ENCODE results near the gene NDUFAF2. TPM values are rescaled to one million over a fixed set of nuclear protein-coding genes. Genes with fewer than 3 reads are reported as not detected.

The NDUFAF2 gene
- total RNA-seq, 1 experiment from 2014 or later: 120 TPM

DNA sequence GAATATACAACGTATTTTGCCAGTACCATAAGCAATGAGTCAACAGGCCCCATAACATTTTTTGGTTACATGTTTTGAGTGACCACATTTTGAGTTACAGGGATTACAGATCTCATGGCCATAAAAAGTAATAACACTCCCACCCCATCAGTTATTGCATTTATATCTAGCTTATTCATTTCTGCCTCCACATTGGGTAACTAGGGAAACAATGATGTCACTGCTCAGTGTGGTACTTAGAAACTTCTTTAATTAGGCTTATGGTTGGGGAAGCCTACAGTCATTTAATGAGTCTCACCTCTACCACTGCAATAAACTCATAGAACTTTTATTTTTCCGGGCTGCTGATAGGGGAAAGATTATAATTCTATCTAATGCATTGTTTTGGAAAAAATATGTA, 257.2 kb downstream of the NDUFAF2 start:
- no peaks in the 10 kb centered on the region for H3K4me1 Mint-ChIP-seq (ENCODE audit: insufficient read depth, unreplicated experiment)
- H3K27me3 Mint-ChIP-seq (ENCODE audit: insufficient read depth, unreplicated experiment): peaks cover 10% of the 10 kb centered on the region
- intact Hi-C loops (cut with micrococcal nuclease): no loop called here
- DNase-seq (ENCODE audit: unreplicated experiment): no peak
- no TSS peak for BruUV-seq (replicated peaks)
- ChIA-PET POLR2A (no interaction called here), CTCF (interaction anchor here (0.5 to 0.7 kb wide), 2 partner anchors 19 to 485 kb away, joined by 3 read pairs; no protein-coding TSS in a partner anchor)
- H3K9me3 Mint-ChIP-seq (ENCODE audit: unreplicated experiment): peaks cover 19% of the 10 kb centered on the region
- TF ChIP-seq, protein P1, sequence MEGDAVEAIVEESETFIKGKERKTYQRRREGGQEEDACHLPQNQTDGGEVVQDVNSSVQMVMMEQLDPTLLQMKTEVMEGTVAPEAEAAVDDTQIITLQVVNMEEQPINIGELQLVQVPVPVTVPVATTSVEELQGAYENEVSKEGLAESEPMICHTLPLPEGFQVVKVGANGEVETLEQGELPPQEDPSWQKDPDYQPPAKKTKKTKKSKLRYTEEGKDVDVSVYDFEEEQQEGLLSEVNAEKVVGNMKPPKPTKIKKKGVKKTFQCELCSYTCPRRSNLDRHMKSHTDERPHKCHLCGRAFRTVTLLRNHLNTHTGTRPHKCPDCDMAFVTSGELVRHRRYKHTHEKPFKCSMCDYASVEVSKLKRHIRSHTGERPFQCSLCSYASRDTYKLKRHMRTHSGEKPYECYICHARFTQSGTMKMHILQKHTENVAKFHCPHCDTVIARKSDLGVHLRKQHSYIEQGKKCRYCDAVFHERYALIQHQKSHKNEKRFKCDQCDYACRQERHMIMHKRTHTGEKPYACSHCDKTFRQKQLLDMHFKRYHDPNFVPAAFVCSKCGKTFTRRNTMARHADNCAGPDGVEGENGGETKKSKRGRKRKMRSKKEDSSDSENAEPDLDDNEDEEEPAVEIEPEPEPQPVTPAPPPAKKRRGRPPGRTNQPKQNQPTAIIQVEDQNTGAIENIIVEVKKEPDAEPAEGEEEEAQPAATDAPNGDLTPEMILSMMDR (IDR thresholded peaks at IDR 0.05; ENCODE audit: unreplicated experiment): no peak
- no peaks in the 10 kb centered on the region for H3K36me3 Mint-ChIP-seq (ENCODE audit: insufficient read depth, unreplicated experiment)
- H3K4me3 Mint-ChIP-seq (ENCODE audit: unreplicated experiment): no peak overlapping the region
- H3K27ac Mint-ChIP-seq (ENCODE audit: low read depth, unreplicated experiment): no peak overlapping the region

Other genes with a start within 250 kb of the NDUFAF2 start
- gene DEPDC1B, start 245.0 kb upstream of the NDUFAF2 start, total RNA-seq (2022): 6.0 and 11.3 TPM in 2 replicates
- 10.3 and 14.3 TPM in 2 replicates for gene ELOVL7, start 100.9 kb upstream of the NDUFAF2 start, total RNA-seq (2022)
- 13.7 and 17.2 TPM in 2 replicates for gene ERCC8, start 135 bp upstream of the NDUFAF2 start, total RNA-seq (2022)
- gene SMIM15, start 217.3 kb downstream of the NDUFAF2 start, total RNA-seq (2022): 92.5 and 95.8 TPM in 2 replicates